ENCODE data around the gene MTA1. TPM values are rescaled to one million over a fixed set of nuclear protein-coding genes. Genes with fewer than 3 reads are reported as not detected.

The MTA1 gene
- total and polyA plus RNA-seq, 12 donors = 11.8 to 270 (median 59.5) TPM

DNA sequence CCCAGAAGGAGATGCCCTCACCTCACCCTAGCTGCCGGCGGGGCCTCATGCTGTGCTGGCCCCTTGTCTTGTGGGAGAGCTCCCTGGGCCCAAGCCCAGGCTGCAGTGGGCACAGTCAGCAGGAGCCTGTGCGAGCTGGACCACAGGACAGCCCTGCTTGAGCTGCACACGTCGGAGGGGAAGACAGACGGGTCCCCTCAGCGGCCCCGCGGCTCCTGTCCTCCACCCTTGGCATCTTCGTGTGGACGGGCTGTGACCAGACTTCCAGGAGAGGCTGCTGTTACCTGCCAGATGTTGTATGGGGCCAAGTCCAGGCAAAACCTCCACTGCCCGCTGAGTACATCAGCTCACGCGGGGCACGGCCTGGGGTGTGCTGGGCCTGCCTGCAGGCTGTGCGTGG lies 30.7 kb upstream of the MTA1 start:
- no peaks in the 10 kb centered on the region for H3K9me3 ChIP-seq (replicated peaks in 1 of 3)
- H3K4me3 ChIP-seq = no peak overlapping the region
- DNase-seq = no peak
- peaks cover 0 to 21% of the 10 kb centered on the region in 2 donors for H3K36me3 ChIP-seq (replicated peaks in 1 of 2)
- WGBS, 4 donors = 89 to 100% (median 91%) methylated on average over 2 to 16 of the region's 16 CpGs
- intact Hi-C loops (cut with DNase I) = no loop called here
- H3K4me1 ChIP-seq (replicated peaks in 1 of 2) = no peaks in the 10 kb centered on the region
- H3K27ac ChIP-seq = peak overlapping the region in 2 of 5 donors; percentile 22 to 62
- TF ChIP-seq, protein P1, sequence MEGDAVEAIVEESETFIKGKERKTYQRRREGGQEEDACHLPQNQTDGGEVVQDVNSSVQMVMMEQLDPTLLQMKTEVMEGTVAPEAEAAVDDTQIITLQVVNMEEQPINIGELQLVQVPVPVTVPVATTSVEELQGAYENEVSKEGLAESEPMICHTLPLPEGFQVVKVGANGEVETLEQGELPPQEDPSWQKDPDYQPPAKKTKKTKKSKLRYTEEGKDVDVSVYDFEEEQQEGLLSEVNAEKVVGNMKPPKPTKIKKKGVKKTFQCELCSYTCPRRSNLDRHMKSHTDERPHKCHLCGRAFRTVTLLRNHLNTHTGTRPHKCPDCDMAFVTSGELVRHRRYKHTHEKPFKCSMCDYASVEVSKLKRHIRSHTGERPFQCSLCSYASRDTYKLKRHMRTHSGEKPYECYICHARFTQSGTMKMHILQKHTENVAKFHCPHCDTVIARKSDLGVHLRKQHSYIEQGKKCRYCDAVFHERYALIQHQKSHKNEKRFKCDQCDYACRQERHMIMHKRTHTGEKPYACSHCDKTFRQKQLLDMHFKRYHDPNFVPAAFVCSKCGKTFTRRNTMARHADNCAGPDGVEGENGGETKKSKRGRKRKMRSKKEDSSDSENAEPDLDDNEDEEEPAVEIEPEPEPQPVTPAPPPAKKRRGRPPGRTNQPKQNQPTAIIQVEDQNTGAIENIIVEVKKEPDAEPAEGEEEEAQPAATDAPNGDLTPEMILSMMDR (IDR thresholded peaks at IDR 0.05) = no peak
- no peak for TF ChIP-seq POLR2A (IDR thresholded peaks at IDR 0.05)
- no peaks in the 10 kb centered on the region for H3K27me3 ChIP-seq

- H3K36me3 ChIP-seq (replicated peaks in 1 of 2) = peaks cover 0 to 15% of the 10 kb centered on the region in 2 donors
- H3K4me3 ChIP-seq = no peak overlapping the region
- DNase-seq = no peak
- H3K4me1 ChIP-seq (replicated peaks in 1 of 2) = no peaks in the 10 kb centered on the region
- H3K27me3 ChIP-seq = no peaks in the 10 kb centered on the region
- intact Hi-C loops (cut with DNase I) = no loop called here
- no peaks in the 10 kb centered on the region for H3K9me3 ChIP-seq (replicated peaks in 1 of 3)
- TF ChIP-seq POLR2A (IDR thresholded peaks at IDR 0.05) = no peak
- TF ChIP-seq, protein P1 (IDR thresholded peaks at IDR 0.05) = no peak
- peak overlapping the region in 3 of 5 donors; percentile 29 to 72 (median 43) for H3K27ac ChIP-seq
- WGBS, 4 donors = 68 to 76% (median 72%) methylated on average over 7 to 12 of the region's 12 CpGs
Observed at GRCh38 chr14:105389534-105389933, 30.1 kb upstream of the MTA1 start.

- no peaks in the 10 kb centered on the region for H3K4me1 ChIP-seq (replicated peaks in 1 of 2)
- intact Hi-C loops (cut with DNase I) = no loop called here
- H3K9me3 ChIP-seq (replicated peaks in 1 of 3) = no peaks in the 10 kb centered on the region
- H3K4me3 ChIP-seq = no peak overlapping the region
- H3K36me3 ChIP-seq (replicated peaks in 1 of 2) = peaks cover 0 to 8% of the 10 kb centered on the region in 2 donors
- peak in 1 of 7 donors; percentile 24 for DNase-seq
- 77 to 84% (median 80%) methylated on average over 19 to 27 of the region's 27 CpGs for WGBS, 4 donors
- no peaks in the 10 kb centered on the region for H3K27me3 ChIP-seq
- H3K27ac ChIP-seq = peak overlapping the region in 3 of 5 donors; percentile 29 to 72 (median 43)
- TF ChIP-seq, protein P1 (IDR thresholded peaks at IDR 0.05) = no peak
- TF ChIP-seq POLR2A (IDR thresholded peaks at IDR 0.05) = no peak
Observed at GRCh38 chr14:105389976-105390848, 29.4 kb upstream of the MTA1 start.

DNA sequence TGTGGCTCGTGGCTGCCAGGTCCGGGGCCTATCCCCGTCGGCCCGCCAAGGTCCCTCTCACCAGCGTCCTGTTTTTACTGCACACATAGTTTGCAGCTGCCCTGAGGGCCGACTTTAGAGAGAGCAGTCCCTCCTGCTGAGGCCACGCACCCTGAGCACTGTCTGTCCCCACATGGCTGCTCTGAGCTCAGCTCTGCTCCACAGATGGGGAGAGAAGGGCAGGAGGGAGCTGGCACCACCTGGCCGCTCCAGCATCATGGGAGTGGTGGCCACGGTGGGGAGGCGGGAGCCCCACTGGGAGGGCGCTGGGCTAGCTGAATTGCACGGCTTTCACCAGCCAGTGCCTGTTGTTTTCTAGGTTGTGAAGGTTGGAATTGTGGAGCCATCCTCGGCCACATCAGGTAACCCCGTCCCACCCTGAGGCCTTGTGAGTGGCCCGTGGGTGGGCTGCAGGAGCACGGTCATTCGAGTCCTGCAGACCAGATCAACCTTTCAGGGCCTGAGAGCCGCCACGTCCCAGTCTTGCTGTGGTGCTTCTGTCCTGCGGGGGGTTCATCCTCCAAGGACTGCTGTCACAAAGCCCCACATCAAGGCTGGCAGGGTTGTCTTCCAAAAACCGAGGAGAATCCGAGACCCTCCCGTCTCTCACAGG lies 28.7 kb upstream of the MTA1 start:
- Histone ChIP-seq H3K36me3 (replicated peaks in 1 of 2) (peaks cover 0 to 4% of the 10 kb centered on the region in 2 donors), H3K27me3 (no peaks in the 10 kb centered on the region), H3K4me3 (no peak overlapping the region), H3K9me3 (replicated peaks in 1 of 3) (no peaks in the 10 kb centered on the region), H3K4me1 (replicated peaks in 1 of 2) (no peaks in the 10 kb centered on the region), H3K27ac (peak overlapping the region in 1 of 5 donors; percentile 72)
- intact Hi-C loops (cut with DNase I) = no loop called here
- no peak for DNase-seq
- WGBS, 4 donors = 85 to 92% (median 90%) methylated on average over 15 to 24 of the region's 24 CpGs
- TF ChIP-seq POLR2A (IDR thresholded peaks at IDR 0.05) = no peak
- TF ChIP-seq, protein P1 (IDR thresholded peaks at IDR 0.05) = no peak

All from adrenal gland (tissue), 12 donors.